ENCODE data around the gene UNC13C. TPM values are rescaled to one million over a fixed set of nuclear protein-coding genes. Genes with fewer than 3 reads are reported as not detected.

UNC13C gene
- total and polyA plus RNA-seq, 2 experiments from 2014 or later: 0.92 to 10.3 TPM

GRCh38 chr15:54681584-54681983, 703.3 kb downstream of the UNC13C start:
- TF ChIP-seq EZH2phosphoT487 (IDR thresholded peaks at IDR 0.05; ENCODE audit: low read depth, severe bottlenecking, unreplicated experiment): no peak
- no peak for TF ChIP-seq CTCF (IDR thresholded peaks at IDR 0.05; ENCODE audit: poor library complexity)
- TF ChIP-seq EZH2 (IDR thresholded peaks at IDR 0.05; ENCODE audit: borderline replicate concordance): no peak
- Histone ChIP-seq H3K4me2 (no peak overlapping the region), H3K9me2 (replicated peaks; ENCODE audit: insufficient read depth) (no peaks in the 10 kb centered on the region), H3K4me1 (ENCODE audit: insufficient read depth) (no peaks in the 10 kb centered on the region), H3K4me3 (no peak overlapping the region), H4K20me1 (ENCODE audit: insufficient read depth, poor library complexity, severe bottlenecking) (no peaks in the 10 kb centered on the region), H2AFZ (no peak overlapping the region), H3K27me3 (no peaks in the 10 kb centered on the region), H3K79me2 (no peaks in the 10 kb centered on the region), H3K36me3 (replicated peaks; ENCODE audit: insufficient read depth, low read depth) (no peaks in the 10 kb centered on the region), H3K27ac (no peak overlapping the region), H3K9me3 (ENCODE audit: low read depth) (no peaks in the 10 kb centered on the region)
- DNase-seq (ENCODE audit: low spot score): no peak
- WGBS (ENCODE audit: low lambda C conversion rate, missing lambda C conversion rate): 58% methylated on average over 2 of the region's 2 CpGs

Other genes with a start within 250 kb of the UNC13C start
- 6.0 and 6.4 TPM in 2 replicates for gene WDR72, start 218.8 kb upstream of the UNC13C start, total RNA-seq
- gene WDR72, start 218.8 kb upstream of the UNC13C start, polyA plus RNA-seq: 2.6 and 3.5 TPM in 2 replicates